Activated CD4-positive, CD25-positive, alpha-beta regulatory T cell treated with anti-CD3 and anti-CD28 coated beads, Interleukin-2, amount 50 U/mL, for 24 hours (primary cell): ENCODE data around the gene OLFM1.
"Not testable (repeated sequence)": the region's sequence is repeated elsewhere in the genome, so short reads cannot be mapped to it uniquely, and the experiment has no call there.

Experiments
- ATAC-seq, 2 donors: fragments of 150-1000 bp; cut with Tn5 transposase; one replicate each; pipeline ENCODE4 v1.10.0; 2021; ENCODE audit warnings: mild to moderate bottlenecking in 1 of 2, moderate library complexity in 1 of 2

Gene OLFM1

DNA sequence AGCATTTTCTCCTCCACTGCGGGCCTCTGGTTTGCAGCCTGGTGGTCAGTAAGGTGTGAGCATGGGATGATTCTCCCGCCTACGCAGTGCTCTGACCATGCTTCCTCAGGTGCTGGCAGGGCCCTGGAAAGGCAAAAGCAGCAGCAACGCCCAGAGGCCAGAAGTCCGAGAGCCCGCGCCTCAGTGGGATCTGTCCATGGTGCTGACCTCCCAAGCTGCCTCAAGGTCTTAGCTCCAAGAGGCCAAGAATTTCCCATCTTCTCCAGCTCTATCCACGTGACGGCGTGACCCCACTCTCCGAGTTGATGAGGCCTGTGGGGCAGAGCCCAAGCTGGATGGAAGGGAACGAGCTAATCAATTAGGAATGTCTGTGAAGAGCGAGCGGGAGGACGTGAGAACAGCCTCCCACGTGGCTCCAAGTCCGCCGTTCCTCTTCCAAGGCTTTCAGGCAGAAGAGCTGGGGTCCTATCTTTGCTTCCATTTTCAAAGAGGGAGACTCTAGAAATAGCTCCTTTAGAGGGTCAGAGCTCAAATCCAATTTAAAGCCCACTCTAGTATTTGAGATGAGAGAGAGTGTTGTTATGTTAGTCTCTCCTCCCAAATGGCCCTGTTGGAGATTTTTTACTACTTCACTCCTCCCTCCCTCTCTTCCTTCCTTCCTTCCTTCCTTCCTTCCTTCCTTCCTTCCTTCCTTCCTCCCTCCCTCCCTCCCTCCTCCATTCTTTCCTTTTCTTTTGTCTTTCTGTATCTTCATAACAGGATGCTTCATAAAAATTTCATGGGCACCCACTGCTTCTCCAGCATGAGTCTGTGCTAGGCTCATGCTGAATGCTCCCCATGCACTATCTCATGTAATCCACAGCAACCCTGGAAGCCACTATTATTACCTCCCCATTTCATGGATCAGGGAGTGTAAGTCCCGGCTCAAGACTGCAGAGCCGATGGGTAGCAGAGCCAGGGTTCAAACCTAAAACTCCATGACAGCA is 69.3 kb downstream of the OLFM1 start:
- no peak for ATAC-seq

DNA sequence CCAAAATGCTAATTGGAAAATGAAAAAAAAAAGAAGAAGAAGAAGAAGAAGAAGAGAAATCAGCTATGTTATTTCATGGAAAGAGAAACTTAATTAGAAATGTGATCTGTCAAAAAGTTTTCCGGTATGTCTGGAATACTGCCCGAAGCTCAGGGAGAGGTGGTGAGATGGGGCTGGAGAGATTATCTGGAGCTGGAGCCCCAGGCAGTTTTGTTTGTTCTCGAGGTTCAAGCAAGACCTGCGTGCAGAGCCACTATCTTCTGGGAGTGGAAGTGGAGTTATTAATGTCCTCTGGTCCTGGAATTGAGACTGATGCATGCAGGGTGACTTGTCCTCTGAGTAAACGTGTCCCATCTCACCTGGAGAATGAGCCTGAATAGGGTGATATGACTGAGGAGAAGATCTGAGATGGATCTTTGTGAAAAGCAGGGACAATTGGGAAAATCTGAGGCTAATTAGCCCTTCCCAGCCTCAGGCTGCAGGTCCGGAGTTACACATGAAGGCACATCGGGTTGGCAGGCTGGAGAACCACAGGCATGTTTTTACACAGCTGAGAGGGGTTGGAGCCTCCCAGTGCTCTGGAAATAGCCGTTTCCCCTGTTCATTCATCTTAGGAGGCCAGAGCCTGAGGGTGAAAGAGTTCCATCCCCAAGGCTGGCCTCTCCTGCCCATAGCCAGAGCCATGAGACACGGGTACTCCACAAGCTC is 70.5 kb downstream of the OLFM1 start:
- ATAC-seq: no peak

DNA sequence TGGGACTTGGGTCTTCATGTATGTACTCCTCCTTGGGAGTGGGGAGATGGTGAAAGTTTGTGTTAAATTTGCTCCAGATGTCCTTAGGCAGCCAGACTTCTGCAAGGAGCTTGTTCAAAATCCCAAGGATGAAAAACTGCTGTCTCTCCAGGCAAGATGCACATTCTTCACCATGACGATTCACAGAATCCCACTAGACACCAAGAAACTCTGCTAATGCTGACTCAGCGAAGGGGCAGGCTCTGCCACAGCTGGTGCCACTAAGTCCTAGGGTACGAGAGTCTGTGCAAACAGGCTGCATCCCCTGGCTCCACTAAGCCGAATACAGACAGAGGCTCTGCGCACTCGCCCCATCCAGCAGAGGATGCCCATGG is 71.1 kb downstream of the OLFM1 start:
- no peak for ATAC-seq

DNA sequence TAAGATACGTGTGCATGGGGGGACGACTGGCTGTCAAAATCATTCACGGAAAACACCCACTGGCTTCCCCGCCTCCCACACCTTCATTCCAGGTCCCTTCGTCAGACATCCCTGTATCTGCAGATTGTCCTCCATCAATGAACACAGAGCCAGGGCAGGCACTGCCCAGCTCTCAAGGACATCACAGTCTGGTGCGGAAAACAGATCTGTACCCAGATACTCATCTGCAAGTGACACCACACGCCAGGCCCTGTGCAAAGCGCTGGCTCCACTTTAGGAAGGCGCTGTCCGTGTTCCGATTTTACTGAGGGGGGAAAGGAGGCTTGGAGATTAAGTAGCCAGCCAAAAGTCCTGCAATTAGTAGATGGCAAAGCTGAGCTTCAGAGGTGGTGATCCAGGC is 72.3 kb downstream of the OLFM1 start:
- ATAC-seq: no peak

DNA sequence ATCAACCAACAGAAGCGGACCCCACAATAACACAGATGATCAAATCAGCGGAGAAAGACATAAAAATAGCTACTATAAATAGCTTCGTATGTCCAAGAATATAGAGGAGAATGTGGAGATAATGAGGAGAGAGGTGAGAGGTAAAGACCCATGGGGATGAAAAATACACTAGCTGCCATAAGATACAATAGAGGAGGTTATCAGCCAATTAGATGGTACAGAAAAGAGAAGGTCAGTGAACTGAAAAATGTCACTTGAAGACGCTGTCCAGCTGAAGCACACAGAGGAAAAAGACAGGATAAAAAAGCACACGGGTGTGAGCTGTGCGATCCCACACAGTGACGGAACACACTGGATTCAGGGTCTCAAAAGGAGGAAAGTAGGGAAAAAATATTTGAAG is 73.4 kb downstream of the OLFM1 start:
- no peak for ATAC-seq

DNA sequence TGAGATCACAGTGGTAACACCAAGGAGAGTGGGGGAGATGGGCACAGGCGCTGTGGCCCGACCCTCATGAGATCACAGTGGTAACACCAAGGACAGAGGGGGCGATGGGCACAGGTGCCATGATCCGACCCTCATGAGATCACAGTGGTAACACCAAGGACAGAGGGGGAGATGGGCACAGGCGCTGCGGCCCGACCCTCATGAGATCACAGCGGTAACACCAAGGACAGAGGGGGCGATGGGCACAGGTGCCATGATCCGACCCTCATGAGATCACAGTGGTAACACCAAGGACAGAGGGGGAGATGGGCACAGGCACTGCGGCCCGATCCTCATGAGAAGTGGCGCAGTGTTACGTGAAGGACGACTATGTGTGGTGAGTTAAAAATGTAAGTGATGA is 75.1 kb downstream of the OLFM1 start:
- not testable (repeated sequence) for ATAC-seq

DNA sequence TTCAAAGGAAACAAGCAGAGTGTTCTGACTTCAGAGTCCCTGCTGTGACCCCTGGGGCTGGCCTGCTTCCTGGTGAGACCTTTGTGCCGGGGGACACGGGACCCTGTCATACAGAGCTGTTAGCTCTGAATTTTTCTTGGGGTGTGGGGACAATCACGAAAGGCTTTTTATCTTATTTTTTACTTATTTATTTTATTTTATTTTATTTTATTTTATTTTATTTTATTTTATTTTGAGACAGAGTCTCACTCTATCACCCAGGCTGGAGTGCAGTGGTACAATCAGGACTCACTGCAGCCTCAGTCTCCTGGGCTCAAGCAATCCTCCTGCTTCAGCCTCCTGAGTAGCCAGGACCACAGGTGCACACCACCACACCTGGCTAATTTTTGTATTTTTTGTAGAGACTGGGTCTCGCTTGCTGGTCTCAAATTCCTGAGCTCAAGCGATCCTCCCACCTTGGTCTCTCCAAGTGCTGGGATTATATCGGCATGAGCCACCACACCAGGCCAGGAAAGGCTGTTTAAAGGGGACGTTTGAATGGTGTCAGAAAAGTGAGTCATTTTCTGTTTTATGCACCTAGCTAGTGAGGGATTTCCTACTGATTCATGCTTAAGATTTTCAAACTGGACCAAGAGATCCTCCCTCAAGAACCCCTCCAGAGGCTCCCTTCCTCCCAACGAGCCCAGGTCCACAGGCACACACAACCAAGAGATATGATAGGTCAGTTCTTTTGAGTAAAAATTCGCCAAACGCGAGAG is 75.7 kb downstream of the OLFM1 start:
- no peak for ATAC-seq

DNA sequence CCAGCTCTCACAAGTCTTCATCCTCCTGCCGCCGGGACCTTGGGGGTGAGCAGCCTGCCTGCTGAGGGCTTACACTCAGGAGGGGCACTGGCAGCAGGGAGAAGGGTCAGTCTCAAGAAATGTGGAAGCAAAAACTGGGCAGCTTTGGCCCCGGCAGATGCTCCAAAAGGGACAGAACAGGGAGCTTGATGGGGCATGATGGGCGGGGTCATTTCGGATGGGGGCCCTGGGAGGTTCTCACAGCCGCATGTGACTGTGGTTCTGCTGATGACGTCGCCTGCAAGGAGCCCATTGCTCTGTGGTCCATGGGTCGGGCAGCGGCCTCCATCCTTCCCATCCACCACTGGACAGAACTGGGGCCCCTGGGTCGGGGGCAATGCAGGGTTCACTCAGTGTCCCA is 76.6 kb downstream of the OLFM1 start:
- no peak for ATAC-seq

DNA sequence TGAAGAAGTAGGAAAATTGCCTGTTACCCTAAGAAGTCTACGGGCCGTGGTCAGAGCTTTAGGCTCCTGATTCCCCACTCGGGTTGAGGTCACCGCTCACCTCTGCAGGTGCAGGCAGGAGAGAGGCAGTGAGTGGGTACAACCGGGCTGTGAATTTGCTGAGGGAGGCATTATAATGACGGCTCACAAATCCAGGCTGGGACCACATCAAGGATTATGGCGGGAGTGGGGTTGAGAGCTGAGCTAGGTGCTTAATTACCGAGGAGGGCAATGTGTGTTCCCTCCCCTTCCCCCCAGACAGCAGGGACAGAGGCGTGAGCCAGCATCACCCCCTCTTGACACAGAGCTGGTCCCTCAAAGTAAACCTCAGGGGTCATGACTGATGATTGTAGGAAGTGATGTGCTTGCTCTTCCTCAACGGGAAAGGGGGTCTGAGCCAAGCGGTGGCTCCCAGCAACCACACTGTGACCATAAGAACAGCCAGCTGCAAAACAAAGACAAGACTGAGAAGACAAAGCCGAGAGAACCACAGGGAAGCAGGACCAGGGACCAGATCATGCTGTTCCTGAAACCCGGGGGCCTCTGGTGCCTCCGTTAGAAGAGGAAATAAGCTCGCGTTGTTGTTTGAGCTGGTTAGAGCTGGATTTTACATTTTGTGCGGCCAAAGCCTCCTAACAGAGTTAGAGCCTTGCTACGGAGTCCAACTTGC is 77.7 kb downstream of the OLFM1 start:
- no peak for ATAC-seq

DNA sequence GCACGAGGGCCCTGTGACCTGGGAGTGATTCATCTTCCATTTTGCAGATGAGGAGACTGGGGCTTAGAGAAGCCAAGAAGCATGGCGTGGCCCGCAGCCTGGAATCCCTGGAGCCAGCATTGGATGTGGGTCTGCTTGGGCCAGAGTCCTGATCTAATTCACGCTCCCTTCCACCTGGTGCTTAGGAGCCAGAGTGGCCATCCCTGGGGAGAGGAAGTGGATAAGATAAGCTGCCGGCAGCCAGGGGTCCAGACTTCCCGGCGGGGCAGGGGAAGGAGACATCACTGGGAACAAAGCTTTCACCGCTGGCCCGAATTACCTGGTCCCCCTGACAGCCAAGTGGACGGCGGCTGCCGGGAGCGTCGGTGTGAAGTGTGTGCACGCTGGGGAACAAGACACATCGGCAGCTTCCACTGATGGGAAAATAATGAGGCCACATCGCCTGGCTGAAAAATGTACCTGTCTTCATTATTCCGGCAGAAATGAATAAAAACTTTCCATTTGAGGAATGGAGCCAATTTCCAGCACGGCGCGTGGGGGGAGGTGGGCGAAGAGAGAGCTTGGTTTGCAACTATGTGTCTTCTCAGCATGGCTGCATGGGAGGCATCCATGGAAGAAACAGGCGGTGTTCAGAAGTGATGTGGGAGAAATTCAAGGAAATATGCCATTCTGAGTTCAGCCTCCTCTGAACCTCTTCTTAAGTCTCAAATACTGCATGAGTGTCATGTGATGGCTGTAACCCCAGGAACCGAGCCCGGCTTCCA is 78.5 kb downstream of the OLFM1 start:
- no peak for ATAC-seq

DNA sequence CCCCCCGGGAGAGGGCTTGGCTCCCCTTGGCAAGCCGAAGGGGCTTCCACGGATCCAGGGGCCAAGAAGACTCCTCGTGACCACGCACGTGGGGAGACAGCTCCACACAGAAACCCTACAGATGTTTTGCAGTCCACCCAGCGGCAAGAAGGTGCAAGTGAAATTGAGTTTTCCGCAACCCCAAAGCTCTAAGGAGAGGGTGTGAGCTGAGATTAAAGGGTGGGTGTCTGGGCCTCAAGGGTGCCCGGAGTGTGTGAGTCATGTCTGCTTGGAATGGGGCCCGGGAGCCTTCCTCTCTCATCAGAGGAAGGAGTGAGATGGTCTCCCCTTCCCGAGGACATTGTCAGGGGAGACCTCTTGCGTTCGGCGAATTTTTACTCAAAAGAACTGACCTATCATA is 79.1 kb downstream of the OLFM1 start:
- no peak for ATAC-seq

DNA sequence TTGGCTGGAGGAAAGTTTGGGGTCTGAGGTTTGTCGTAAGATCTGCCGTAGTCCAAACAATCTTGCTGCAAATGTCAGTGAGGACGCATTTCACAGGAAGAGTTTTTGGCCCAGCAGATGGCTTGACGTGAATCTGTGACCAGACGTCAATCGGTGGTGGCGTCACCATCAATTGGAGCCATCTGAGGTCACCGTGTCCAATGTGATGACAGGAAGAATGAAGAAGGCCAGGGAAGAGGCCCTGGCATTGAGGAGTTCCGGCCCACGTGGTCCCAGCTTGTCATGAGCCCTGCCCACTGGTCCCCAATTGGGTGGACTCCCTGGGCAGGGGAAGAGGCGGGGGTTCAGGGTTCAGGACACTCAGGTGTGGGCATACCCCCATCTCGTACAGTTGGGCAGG is 79.9 kb downstream of the OLFM1 start:
- no peak for ATAC-seq

DNA sequence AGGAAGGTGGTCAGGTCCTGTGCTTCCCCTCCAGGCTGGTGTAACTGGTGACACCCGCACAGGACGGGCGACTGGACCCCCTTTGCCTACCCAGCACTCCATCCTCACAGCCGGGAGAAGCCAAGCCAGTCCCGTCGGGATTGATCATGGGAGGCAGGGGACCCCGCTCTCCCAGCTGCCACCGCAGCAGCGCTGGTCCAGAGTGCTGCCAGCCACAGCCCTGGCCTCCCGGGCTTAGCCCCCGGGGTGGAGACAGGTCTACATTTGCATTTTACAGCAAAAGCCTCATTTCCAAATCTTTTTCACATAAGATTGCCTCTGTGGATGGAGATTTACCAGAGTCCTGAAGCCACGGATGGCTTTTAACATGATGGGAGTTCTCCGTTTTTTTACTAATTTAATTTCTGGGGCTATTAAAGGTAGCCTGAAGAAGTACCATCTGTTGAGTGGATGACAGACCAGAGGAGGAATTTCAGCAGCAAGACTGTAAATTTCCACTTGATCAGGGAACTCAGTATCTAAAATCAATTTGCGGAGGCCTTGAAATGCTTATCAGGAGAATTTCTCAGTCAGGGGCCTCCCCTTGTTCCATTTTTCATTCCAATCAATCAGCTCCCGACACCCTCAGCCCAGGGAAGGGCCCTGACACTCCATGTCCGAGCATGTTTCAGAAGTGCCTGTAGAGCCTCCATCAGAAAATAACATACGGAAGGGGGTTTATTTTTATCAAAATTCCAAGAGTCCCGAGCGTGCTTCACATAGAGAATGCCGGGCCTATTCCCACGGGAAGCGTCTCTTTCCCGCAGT is 80.6 kb downstream of the OLFM1 start:
- ATAC-seq: no peak

DNA sequence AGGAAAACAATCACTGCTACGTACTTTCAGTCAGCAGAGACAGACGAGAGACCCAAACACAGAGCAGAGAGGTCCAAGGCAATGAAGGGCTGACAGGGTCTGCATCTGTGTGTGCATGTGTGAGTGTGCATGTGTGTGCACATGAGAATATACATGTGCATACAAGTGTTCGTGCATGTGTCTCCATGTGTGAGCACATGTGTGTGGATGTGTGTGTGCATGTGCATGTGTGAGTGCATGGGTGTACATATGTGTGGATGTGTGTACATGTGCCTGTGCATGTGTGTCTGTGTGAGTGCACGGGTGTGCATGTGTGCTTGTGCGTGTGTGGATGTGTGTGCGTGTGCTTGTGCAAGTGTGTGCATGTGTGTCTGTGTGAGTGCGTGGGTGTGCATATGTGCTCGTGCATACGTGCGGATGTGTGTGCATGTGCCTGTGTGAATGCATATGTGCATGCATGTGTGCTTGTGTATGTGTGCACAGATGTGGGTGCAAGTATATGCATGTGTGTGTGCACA is 82.3 kb downstream of the OLFM1 start:
- no peak for ATAC-seq

DNA sequence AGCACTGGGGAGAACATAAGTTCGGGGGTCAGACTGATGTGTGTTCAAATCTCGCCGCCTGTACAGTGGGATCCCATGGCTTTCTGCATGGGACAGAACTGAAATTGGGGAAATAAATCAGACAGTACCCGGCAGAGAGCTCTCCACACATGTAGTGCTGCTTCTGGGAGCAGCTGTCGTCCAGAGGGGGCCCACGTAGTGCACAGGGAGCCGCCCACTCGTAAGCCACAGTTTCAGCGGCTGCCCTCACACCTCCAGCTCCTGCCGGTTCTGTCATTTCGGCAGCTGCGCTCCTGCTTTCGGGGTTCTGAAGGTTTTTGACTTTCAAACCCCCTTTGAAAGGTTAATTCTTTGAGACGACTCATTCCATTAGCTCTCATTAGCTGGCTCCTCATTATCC is 83.1 kb downstream of the OLFM1 start:
- ATAC-seq: no peak
